A549 (cell line): Measurements from ENCODE around the gene SLC6A12. TPM values are rescaled to one million over a fixed set of nuclear protein-coding genes. Genes with fewer than 3 reads are reported as not detected.

Source experiments
- ATAC-seq, 2 experiments: fragments of 200-7000 bp in 1 of 2; fragments of >200 bp in 1 of 2; cut with Nextera tagmentation in 1 of 2; cut with Tn5 transposase in 1 of 2; 3 replicates each; pipeline versions ENCODE4 v1.8.0 to v1.9.1; 2018 to 2020; ENCODE audit warnings: mild to moderate bottlenecking in 1 of 2, moderate library complexity in 1 of 2
- CTCF ChIA-PET: fragments of 300-600 bp; sonication (Branson Sonifier 250); formaldehyde crosslinking; extraction: SDS; loops from one replicate; lab custom pipeline; 2021; ENCODE audit warnings: antibody characterized with exemption, inconsistent platforms; lab: Yijun Ruan, JAX
- POLR2A ChIA-PET: fragments of 350-600 bp; formaldehyde crosslinking; extraction: SDS; loops from one replicate; lab custom pipeline; 2021; ENCODE audit warnings: antibody characterized with exemption, inconsistent platforms; lab: Yijun Ruan, JAX
- DNase-seq, 2 experiments: peaks; one replicate each; pipeline versions ENCODE4 v3.0.0 to v3.0.0-alpha.2; 2011 to 2016; ENCODE audit warnings: low read depth in 1 of 2, low spot score in 1 of 2
- FAIRE-seq: peaks from 2 replicates; lab custom pipeline; 2011; peaks lifted over from hg19 to GRCh38; lab: Jason Lieb, UNC
- H3K27ac ChIP-seq, 2 experiments: fragments of >200 bp; sonication (Bioruptor Twin); formaldehyde crosslinking; 3 replicates each; pipeline ENCODE4 v1.5.1; 2016 to 2017
- H3K4me1 ChIP-seq: fragments of >200 bp; sonication (Bioruptor Twin); formaldehyde crosslinking; 3 replicates; pipeline ENCODE4 v1.6.1; 2016
- H3K4me2 ChIP-seq: fragments of >200 bp; sonication (Bioruptor Twin); formaldehyde crosslinking; 3 replicates; pipeline ENCODE4 v1.6.1; 2016
- H3K4me3 ChIP-seq: fragments of >200 bp; sonication (Bioruptor Twin); formaldehyde crosslinking; 3 replicates; pipeline ENCODE4 v1.5.1; 2016
- H3K9me3 ChIP-seq: fragments of >200 bp; sonication (Bioruptor Twin); formaldehyde crosslinking; 3 replicates; pipeline ENCODE4 v1.6.1; 2016
- ATOH8 ChIP-seq: fragments of 250-450 bp; sonication (Bioruptor Pico); IDR thresholded peaks from 2 replicates; pipeline ENCODE4 v1.5.0; 2020; ENCODE audit warnings: low read depth, mild to moderate bottlenecking, moderate library complexity
- FOSL2 ChIP-seq, 2 experiments: fragments of 450-650 bp in 1 of 2; fragments of >200 bp in 1 of 2; sonication (Bioruptor Twin) in 1 of 2; formaldehyde crosslinking; IDR thresholded peaks; 2 replicates each; pipeline versions ENCODE4 v1.5.0 to v1.6.1; 2016 to 2020; ENCODE audit warnings: mild to moderate bottlenecking in 1 of 2, moderate library complexity in 1 of 2
- GATA3 ChIP-seq: IDR thresholded peaks from 2 replicates; pipeline ENCODE4 v1.6.1; 2012; ENCODE audit warnings: borderline replicate concordance
- HMGXB4 ChIP-seq: fragments of 250-450 bp; sonication (Bioruptor Pico); IDR thresholded peaks from 2 replicates; pipeline ENCODE4 v1.5.0; 2021; ENCODE audit warnings: mild to moderate bottlenecking, moderate library complexity, borderline replicate concordance
- HOXB13 ChIP-seq: fragments of 250-450 bp; sonication (Bioruptor Pico); IDR thresholded peaks from 2 replicates; pipeline ENCODE4 v1.5.0; 2020; ENCODE audit warnings: low read depth, mild to moderate bottlenecking, moderate library complexity
- HOXB5 ChIP-seq: fragments of 250-450 bp; sonication (Bioruptor Pico); IDR thresholded peaks from 2 replicates; pipeline ENCODE4 v1.5.0; 2020; ENCODE audit warnings: mild to moderate bottlenecking, moderate library complexity
- MAFK ChIP-seq: fragments of 450-650 bp; IDR thresholded peaks from 2 replicates; pipeline ENCODE4 v1.6.1; 2014; ENCODE audit not compliant: partially characterized antibody
- MYC ChIP-seq: IDR thresholded peaks from 2 replicates; pipeline ENCODE4 v1.6.1; 2012; ENCODE audit warnings: mild to moderate bottlenecking, inconsistent platforms, low read length, improper control_type of control experiment, borderline replicate concordance
- NPAS2 ChIP-seq: fragments of 250-450 bp; sonication (Bioruptor Pico); IDR thresholded peaks from 2 replicates; pipeline ENCODE4 v1.8.0; 2022; ENCODE audit warnings: mild to moderate bottlenecking, moderate library complexity, borderline replicate concordance
- PHF8 ChIP-seq: fragments of 200-600 bp; sonication (generic); IDR thresholded peaks from 2 replicates; pipeline ENCODE4 v1.6.1; 2016; ENCODE audit warnings: low read depth, mild to moderate bottlenecking, antibody characterized with exemption, moderate library complexity, borderline replicate concordance
- POLR2A ChIP-seq: IDR thresholded peaks from 2 replicates; pipeline ENCODE4 v1.6.1; 2012; ENCODE audit warnings: mild to moderate bottlenecking, low read length
- RAD21 ChIP-seq, 2 experiments: fragments of >200 bp in 1 of 2; sonication (Bioruptor Twin) in 1 of 2; formaldehyde crosslinking in 1 of 2; IDR thresholded peaks in 1 of 2; conservative IDR thresholded peaks in 1 of 2; 2 replicates in 1 of 2; 3 replicates in 1 of 2; pipeline ENCODE4 v1.6.1; 2012 to 2018; ENCODE audit warnings: inconsistent platforms in 1 of 2
- RCOR1 ChIP-seq: fragments of 150-350 bp; IDR thresholded peaks from 2 replicates; pipeline ENCODE4 v1.6.1; 2014; ENCODE audit warnings: antibody characterized with exemption, low read length, low read depth
- SMC3 ChIP-seq: fragments of >200 bp; sonication (Bioruptor Twin); formaldehyde crosslinking; IDR thresholded peaks from 3 replicates; pipeline ENCODE4 v1.6.1; 2018; ENCODE audit warnings: inconsistent platforms
- SREBF2 ChIP-seq: fragments of 450-650 bp; IDR thresholded peaks from 2 replicates; pipeline ENCODE4 v1.6.1; 2014; ENCODE audit warnings: mild to moderate bottlenecking, moderate library complexity
- ZC3H11A ChIP-seq: fragments of 450-650 bp; IDR thresholded peaks from 2 replicates; pipeline ENCODE4 v1.6.1; 2014; ENCODE audit warnings: antibody characterized with exemption, mild to moderate bottlenecking
- ZFP36 ChIP-seq: fragments of 450-650 bp; IDR thresholded peaks from 2 replicates; pipeline ENCODE4 v1.6.1; 2014; ENCODE audit warnings: borderline replicate concordance; ENCODE audit not compliant: partially characterized antibody
- ZNF302 ChIP-seq: fragments of 250-450 bp; sonication (Bioruptor Pico); IDR thresholded peaks from 2 replicates; pipeline ENCODE4 v1.9.0; 2021; ENCODE audit warnings: inconsistent platforms, mild to moderate bottlenecking, moderate library complexity
- ZSCAN20 ChIP-seq: fragments of 250-450 bp; sonication (Bioruptor Pico); IDR thresholded peaks from 2 replicates; pipeline ENCODE4 v1.8.0; 2022; ENCODE audit warnings: mild to moderate bottlenecking, moderate library complexity
- WGBS: methylation state at CpG from one replicate; pipeline ENCODE4 v1.1.6; 2017; ENCODE audit errors: missing lambda C conversion rate; 5-methylcytosine and 5-hydroxymethylcytosine counted together
- polyA plus RNA-seq, 4 experiments: library from polyadenylated mRNA; depleted of rRNA in 3 of 4; stranded (reverse); fragments of >200 nt; fragmentation: RNase III in 1 of 4; extraction: RNeasy Plus Mini Kit Qiagen cat#74134 plus additional on column Dnase treatment in 1 of 4; gene quantifications; 2 replicates in 3 of 4; 3 replicates in 1 of 4; pipeline ENCODE4 v1.2.3, GENCODE V29; 2011 to 2017
- TF ChIP-seq, protein P1 (sequence below): fragments of 150-350 bp; IDR thresholded peaks from 2 replicates; pipeline ENCODE4 v1.6.1; 2014; ENCODE audit warnings: low read depth, mild to moderate bottlenecking, low read length
- TF ChIP-seq, protein P2 (sequence below): IDR thresholded peaks from 2 replicates; pipeline ENCODE4 v1.6.1; 2012
- TF ChIP-seq, protein P3 (sequence below): fragments of >200 bp; sonication (Bioruptor Twin); formaldehyde crosslinking; IDR thresholded peaks from 2 replicates; pipeline ENCODE4 v1.6.1; 2016
- TF ChIP-seq, protein P4 (sequence below): fragments of 450-650 bp; IDR thresholded peaks from 2 replicates; pipeline ENCODE4 v1.6.1; 2014; ENCODE audit warnings: antibody characterized with exemption

Gene SLC6A12
- polyA plus RNA-seq, 2 of the 4 experiments (the other 2 are of a cell fraction): 0.78 to 4.4 TPM

DNA sequence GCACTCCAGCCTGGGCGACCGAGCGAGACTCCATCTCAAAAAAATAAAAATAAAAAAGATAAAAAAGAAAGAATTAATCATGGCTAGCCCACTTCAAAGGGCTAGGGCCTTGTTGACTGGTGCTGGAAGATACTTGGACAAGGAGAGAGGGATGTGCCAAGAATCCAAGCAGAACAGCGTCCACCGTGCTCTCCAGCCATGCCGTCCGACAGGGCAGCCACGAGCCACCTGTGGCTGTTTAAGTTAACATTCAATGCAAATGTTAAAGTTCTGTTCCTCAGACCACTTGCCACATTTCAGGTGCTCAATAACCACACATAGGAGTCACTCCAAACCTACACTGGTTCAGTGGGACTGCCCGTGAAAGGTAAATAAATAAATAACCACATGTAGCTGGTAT, 27.3 kb upstream of the SLC6A12 start:
- no peak overlapping the region for H3K4me2 ChIP-seq
- no peak for DNase-seq
- 82% methylated on average over 9 of the region's 9 CpGs for WGBS
- no peak for FAIRE-seq
- H3K4me3 ChIP-seq: no peak overlapping the region
- ChIA-PET CTCF (no interaction called here), POLR2A (no interaction called here)
- TF ChIP-seq ATOH8 (CRISPR knock-in tag) (no peak), PHF8 (no peak), FOSL2 (IDR thresholded peaks at IDR 0.05) (no peak), FOSL2 (CRISPR knock-in tag; IDR thresholded peaks at IDR 0.05) (no peak), ZC3H11A (no peak)
- H3K9me3 ChIP-seq: 0 out of 3 replicates have a peak, but pooled peaks cover 3% of the 10 kb centered on the region
- 0 out of 3 replicates have a peak, but pooled peaks cover 4% of the 10 kb centered on the region for H3K4me1 ChIP-seq
- no peak for ATAC-seq
- H3K27ac ChIP-seq: no peak overlapping the region

DNA sequence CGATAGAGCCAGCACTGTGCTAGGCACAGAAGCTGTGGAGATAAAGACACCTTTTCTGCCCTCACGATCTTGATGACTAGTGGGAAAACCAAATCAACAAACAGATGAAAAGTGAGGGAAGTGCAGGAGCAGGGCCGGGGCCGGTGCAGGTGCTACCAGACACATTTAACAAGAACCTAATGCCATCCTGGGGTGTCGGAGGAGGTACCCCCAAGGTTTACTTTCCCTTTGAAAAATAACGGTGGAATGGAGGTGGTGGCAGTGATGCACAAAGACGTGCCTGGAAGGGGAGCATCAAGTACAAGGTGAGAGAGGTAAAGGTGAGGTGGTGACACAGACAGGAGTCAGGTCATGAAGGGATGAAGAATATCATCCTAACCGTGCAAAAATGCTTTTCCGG, 26.6 kb upstream of the SLC6A12 start:
- POLR2A ChIA-PET: no interaction called here
- TF ChIP-seq, protein P1, sequence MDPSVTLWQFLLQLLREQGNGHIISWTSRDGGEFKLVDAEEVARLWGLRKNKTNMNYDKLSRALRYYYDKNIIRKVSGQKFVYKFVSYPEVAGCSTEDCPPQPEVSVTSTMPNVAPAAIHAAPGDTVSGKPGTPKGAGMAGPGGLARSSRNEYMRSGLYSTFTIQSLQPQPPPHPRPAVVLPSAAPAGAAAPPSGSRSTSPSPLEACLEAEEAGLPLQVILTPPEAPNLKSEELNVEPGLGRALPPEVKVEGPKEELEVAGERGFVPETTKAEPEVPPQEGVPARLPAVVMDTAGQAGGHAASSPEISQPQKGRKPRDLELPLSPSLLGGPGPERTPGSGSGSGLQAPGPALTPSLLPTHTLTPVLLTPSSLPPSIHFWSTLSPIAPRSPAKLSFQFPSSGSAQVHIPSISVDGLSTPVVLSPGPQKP: no peak
- TF ChIP-seq, protein P2, sequence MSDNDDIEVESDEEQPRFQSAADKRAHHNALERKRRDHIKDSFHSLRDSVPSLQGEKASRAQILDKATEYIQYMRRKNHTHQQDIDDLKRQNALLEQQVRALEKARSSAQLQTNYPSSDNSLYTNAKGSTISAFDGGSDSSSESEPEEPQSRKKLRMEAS: no peak
- no peak for TF ChIP-seq SREBF2
- TF ChIP-seq ZSCAN20 (CRISPR knock-in tag): no peak
- no peak for TF ChIP-seq FOSL2 (IDR thresholded peaks at IDR 0.05)
- no peak for TF ChIP-seq FOSL2 (CRISPR knock-in tag; IDR thresholded peaks at IDR 0.05)
- TF ChIP-seq SMC3: no peak
- no peak for TF ChIP-seq HMGXB4 (CRISPR knock-in tag)
- no peak for TF ChIP-seq HOXB13 (CRISPR knock-in tag)
- no peak for TF ChIP-seq ZFP36
- TF ChIP-seq POLR2A: no peak
- TF ChIP-seq NPAS2: no peak
- TF ChIP-seq, all 56 proteins: peak for 0
- H3K4me2 ChIP-seq: no peak overlapping the region
- WGBS: 63% methylated on average over 9 of the region's 9 CpGs
- no peak for DNase-seq
- H3K27ac ChIP-seq: no peak overlapping the region
- CTCF ChIA-PET: interaction anchor here (1.2 kb wide), 1 partner anchor 21 kb away, joined by 3 read pairs; no protein-coding TSS in a partner anchor
- FAIRE-seq: no peak
- H3K9me3 ChIP-seq: no peaks in the 10 kb centered on the region
- ATAC-seq: no peak
- H3K4me3 ChIP-seq: no peak overlapping the region
- H3K4me1 ChIP-seq: 0 out of 3 replicates have a peak, but pooled peaks cover 4% of the 10 kb centered on the region

DNA sequence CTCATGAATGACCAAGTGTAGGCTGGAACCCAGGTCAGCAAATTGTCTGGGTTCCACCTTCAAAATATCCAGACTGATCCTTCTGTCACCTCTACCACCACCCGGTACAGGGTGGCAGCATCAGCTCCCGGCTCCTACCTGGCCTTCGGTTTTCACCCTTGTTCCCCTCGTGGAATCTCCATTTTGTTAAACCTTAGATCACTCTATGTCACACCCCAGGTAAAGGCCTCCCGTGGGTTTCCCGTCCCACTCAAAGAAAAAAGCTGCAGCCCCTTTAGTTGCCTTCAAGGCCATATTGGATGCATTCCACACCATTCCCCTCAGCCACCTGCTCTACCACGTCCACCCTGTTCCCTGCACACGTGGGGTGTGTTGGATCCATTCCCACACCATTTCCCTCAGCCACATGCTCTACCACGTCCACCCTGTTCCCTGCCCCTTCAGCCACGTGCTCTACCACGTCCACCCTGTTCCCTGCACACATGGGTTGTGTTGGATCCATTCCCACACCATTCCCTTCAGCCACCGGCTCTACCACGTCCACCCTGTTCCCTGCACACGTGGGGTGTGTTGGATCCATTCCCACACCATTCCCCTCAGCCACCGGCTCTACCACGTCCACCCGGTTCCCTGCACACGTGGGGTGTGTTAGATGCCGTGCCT, 24.9 kb upstream of the SLC6A12 start:
- peaks cover 2% of the 10 kb centered on the region; the same call in 1 of the 3 replicates for H3K9me3 ChIP-seq
- no peak overlapping the region for H3K4me3 ChIP-seq
- no peak overlapping the region for H3K27ac ChIP-seq
- FAIRE-seq (no peak), ATAC-seq (no peak), DNase-seq (no peak)
- no peak overlapping the region for H3K4me2 ChIP-seq
- 49% methylated on average over 16 of the region's 19 CpGs for WGBS
- ChIA-PET CTCF (interaction anchor here (1.6 kb wide), 1 partner anchor 18 kb away, joined by 5 read pairs; no protein-coding TSS in a partner anchor), POLR2A (no interaction called here)
- 0 out of 3 replicates have a peak, but pooled peaks cover 4% of the 10 kb centered on the region for H3K4me1 ChIP-seq
- TF ChIP-seq ZNF302 (no peak), RCOR1 (no peak), HOXB5 (CRISPR knock-in tag) (no peak), ZC3H11A (no peak), RAD21 (conservative IDR thresholded peaks at IDR 0.05 in 1 of 2, IDR thresholded peaks at IDR 0.05 in 1 of 2) (no peak), MAFK (no peak), SREBF2 (no peak), HOXB13 (CRISPR knock-in tag) (no peak), HMGXB4 (CRISPR knock-in tag) (no peak), GATA3 (no peak), MYC (no peak), FOSL2 (IDR thresholded peaks at IDR 0.05) (no peak), FOSL2 (CRISPR knock-in tag; IDR thresholded peaks at IDR 0.05) (no peak), PHF8 (no peak), NPAS2 (no peak)
- TF ChIP-seq, protein P3, sequence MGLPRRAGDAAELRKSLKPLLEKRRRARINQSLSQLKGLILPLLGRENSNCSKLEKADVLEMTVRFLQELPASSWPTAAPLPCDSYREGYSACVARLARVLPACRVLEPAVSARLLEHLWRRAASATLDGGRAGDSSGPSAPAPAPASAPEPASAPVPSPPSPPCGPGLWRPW: no peak
- TF ChIP-seq, protein P4, sequence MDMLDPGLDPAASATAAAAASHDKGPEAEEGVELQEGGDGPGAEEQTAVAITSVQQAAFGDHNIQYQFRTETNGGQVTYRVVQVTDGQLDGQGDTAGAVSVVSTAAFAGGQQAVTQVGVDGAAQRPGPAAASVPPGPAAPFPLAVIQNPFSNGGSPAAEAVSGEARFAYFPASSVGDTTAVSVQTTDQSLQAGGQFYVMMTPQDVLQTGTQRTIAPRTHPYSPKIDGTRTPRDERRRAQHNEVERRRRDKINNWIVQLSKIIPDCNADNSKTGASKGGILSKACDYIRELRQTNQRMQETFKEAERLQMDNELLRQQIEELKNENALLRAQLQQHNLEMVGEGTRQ: no peak
